ENCODE data around the gene C6orf58.
"Not testable (repeated sequence)": the region's sequence is repeated elsewhere in the genome, so short reads cannot be mapped to it uniquely, and the experiment has no call there.

C6orf58 gene

GRCh38 chr6:127593456-127593855 is 16.5 kb downstream of the C6orf58 start:
- DNase-seq, result not testable (repeated sequence)

- DNase-seq, result peak in 1 of 2 experiments; percentile 27
These were observed 29.2 kb downstream of the C6orf58 start for GRCh38 chr6:127606131-127606562.

- no peak for DNase-seq
These were observed 31.7 kb downstream of the C6orf58 start for GRCh38 chr6:127608554-127609270.

- no peak for DNase-seq
These were observed 41.8 kb downstream of the C6orf58 start for GRCh38 chr6:127618729-127619128.

- DNase-seq, result no peak
These were observed 53.8 kb downstream of the C6orf58 start for GRCh38 chr6:127630800-127631199.

GRCh38 chr6:127634178-127634577 is 57.2 kb downstream of the C6orf58 start:
- DNase-seq, result no peak

GRCh38 chr6:127635091-127635490 is 58.1 kb downstream of the C6orf58 start:
- DNase-seq, result no peak

- DNase-seq, result no peak
These were observed 60.9 kb downstream of the C6orf58 start for GRCh38 chr6:127637830-127638409.
